A549 treated with Mapracorat at 1 μM for 4 hours (cell line): ENCODE results near the gene SKOR2. TPM values are rescaled to one million over a fixed set of nuclear protein-coding genes. Genes with fewer than 3 reads are reported as not detected.

Source experiments
- total RNA-seq: library from RNA; stranded (reverse); fragments of 200-300 nt; extraction: Qiagen RNA extraction; gene quantifications from 5 replicates; pipeline ENCODE4 v1.2.3, GENCODE V29; 2022

The SKOR2 gene
- total RNA-seq, result not detected in 5 replicates

GRCh38 chr18:47251289-47252120 is at the start of gene SKOR2:
TSS of gene SKOR2 (minus strand) at chr18:47251660. CDS start at chr18:47249183, 2,477 bp downstream.

GRCh38 chr18:47175898-47176575 is 75.4 kb downstream of the SKOR2 start, which contains the start of gene IER3IP1:
TSS of gene IER3IP1 (minus strand) at chr18:47176364. CDS start at chr18:47176277, 87 bp downstream.

Other genes with a start within 250 kb of the SKOR2 start
- not detected in 5 replicates for gene ELOA2, start 216.0 kb downstream of the SKOR2 start, total RNA-seq
- 8.8 to 9.5 TPM (median 9.4 TPM) in 5 replicates for gene HDHD2, start 101.2 kb downstream of the SKOR2 start, total RNA-seq
- 15.0 to 27.9 TPM (median 17.2 TPM) in 5 replicates for gene IER3IP1, start 75.3 kb downstream of the SKOR2 start, total RNA-seq